Progenitor cell of endocrine pancreas (in vitro differentiated cells): ENCODE results near the gene PLAAT3. TPM values are rescaled to one million over a fixed set of nuclear protein-coding genes. Genes with fewer than 3 reads are reported as not detected.

ENCODE experiments used
- DNase-seq: peaks from one replicate; pipeline ENCODE4 v3.0.0; 2021; ENCODE audit warnings: low spot score; ENCODE audit not compliant: unreplicated experiment
- H3K27ac Mint-ChIP-seq: 2 replicates; pipeline ENCODE4 v1.8.0; 2021; ENCODE audit warnings: mild to moderate bottlenecking, moderate library complexity, mixed read lengths
- H3K27me3 Mint-ChIP-seq: 2 replicates; pipeline ENCODE4 v1.8.0; 2021; ENCODE audit warnings: mixed read lengths
- H3K36me3 Mint-ChIP-seq: 2 replicates; pipeline ENCODE4 v1.8.0; 2022; ENCODE audit warnings: mixed read lengths; ENCODE audit not compliant: insufficient read depth
- H3K4me1 Mint-ChIP-seq: 2 replicates; pipeline ENCODE4 v1.8.0; 2021; ENCODE audit warnings: low read depth, mixed read lengths
- H3K4me3 Mint-ChIP-seq: 2 replicates; pipeline ENCODE4 v1.8.0; 2021; ENCODE audit warnings: low read depth, mild to moderate bottlenecking, moderate library complexity, mixed read lengths
- H3K9me3 Mint-ChIP-seq: 2 replicates; pipeline ENCODE4 v1.8.0; 2021; ENCODE audit warnings: low read depth, mixed read lengths
- total RNA-seq: library from RNA; stranded (reverse); gene quantifications from 2 replicates; pipeline ENCODE4 v1.2.1, GENCODE V29; 2021
- TF ChIP-seq, protein P1 (sequence below): fragments of 200-600 bp; sonication (generic); IDR thresholded peaks from one replicate; pipeline ENCODE4 v1.5.0; 2021; ENCODE audit warnings: antibody characterized with exemption, mild to moderate bottlenecking; ENCODE audit not compliant: unreplicated experiment

Gene PLAAT3
- total RNA-seq, 1 donor from 2014 or later: 46.3 TPM

DNA sequence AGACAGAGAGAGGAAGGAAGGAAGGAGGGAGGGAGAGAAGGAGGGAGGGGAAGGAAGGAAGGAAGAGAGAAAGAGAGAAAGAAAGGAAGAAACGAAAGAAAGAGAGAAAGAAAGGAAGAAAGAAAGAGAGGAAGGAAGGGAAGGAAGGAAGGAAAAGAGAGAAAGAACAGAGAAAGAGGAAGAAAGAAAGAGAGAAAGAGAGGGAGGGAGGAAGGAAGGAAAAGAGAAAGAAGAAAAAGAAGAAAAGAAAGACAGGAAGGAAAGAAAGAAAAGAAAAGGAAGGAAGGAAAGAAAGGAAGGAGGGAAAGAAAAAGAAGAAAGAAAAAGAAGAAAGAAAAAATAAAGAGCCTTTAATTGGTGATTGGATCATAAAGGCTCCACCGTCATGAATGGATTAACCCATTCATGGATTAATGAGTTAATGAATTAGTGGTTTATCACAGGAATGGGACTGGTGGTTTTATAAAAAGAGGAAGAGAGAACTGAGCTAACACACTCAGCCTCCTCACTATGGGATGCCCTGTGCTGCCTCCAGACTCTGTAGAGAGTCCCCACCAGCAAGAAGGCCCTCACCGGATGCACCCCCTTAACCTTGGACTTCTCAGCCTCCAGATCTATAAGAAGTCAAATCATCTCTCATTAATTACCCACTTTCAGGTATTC lies 42.1 kb downstream of the PLAAT3 start:
- Mint-ChIP-seq H3K27me3 (no peaks in the 10 kb centered on the region), H3K27ac (no peak overlapping the region), H3K36me3 (peaks cover 23% of the 10 kb centered on the region), H3K4me1 (peaks cover 21% of the 10 kb centered on the region), H3K9me3 (no peaks in the 10 kb centered on the region), H3K4me3 (no peak overlapping the region)
- TF ChIP-seq, protein P1, sequence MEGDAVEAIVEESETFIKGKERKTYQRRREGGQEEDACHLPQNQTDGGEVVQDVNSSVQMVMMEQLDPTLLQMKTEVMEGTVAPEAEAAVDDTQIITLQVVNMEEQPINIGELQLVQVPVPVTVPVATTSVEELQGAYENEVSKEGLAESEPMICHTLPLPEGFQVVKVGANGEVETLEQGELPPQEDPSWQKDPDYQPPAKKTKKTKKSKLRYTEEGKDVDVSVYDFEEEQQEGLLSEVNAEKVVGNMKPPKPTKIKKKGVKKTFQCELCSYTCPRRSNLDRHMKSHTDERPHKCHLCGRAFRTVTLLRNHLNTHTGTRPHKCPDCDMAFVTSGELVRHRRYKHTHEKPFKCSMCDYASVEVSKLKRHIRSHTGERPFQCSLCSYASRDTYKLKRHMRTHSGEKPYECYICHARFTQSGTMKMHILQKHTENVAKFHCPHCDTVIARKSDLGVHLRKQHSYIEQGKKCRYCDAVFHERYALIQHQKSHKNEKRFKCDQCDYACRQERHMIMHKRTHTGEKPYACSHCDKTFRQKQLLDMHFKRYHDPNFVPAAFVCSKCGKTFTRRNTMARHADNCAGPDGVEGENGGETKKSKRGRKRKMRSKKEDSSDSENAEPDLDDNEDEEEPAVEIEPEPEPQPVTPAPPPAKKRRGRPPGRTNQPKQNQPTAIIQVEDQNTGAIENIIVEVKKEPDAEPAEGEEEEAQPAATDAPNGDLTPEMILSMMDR: no peak
- no peak for DNase-seq

DNA sequence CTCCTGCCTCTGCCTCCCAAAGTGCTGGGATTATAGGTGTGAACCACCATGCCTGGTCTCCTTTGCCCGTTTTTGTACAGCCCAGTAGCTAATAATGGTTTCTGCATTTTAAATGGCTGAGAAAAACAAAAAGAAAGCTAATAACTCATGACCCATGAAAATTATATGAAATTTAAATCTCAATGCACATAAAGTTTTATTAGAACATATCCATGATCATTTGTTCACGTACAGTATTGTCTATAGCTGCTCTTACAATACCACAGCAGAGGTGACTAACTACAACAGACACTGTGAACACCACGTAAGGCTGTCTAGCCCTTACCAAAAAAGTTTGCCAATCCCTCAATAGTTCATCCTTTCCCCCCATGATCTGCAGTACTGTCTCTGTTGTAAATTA lies 44.7 kb downstream of the PLAAT3 start:
- Mint-ChIP-seq H3K36me3 (peaks cover 13% of the 10 kb centered on the region), H3K27me3 (no peaks in the 10 kb centered on the region), H3K27ac (no peak overlapping the region), H3K9me3 (no peaks in the 10 kb centered on the region), H3K4me1 (peaks cover 19% of the 10 kb centered on the region), H3K4me3 (no peak overlapping the region)
- TF ChIP-seq, protein P1: no peak
- no peak for DNase-seq

DNA sequence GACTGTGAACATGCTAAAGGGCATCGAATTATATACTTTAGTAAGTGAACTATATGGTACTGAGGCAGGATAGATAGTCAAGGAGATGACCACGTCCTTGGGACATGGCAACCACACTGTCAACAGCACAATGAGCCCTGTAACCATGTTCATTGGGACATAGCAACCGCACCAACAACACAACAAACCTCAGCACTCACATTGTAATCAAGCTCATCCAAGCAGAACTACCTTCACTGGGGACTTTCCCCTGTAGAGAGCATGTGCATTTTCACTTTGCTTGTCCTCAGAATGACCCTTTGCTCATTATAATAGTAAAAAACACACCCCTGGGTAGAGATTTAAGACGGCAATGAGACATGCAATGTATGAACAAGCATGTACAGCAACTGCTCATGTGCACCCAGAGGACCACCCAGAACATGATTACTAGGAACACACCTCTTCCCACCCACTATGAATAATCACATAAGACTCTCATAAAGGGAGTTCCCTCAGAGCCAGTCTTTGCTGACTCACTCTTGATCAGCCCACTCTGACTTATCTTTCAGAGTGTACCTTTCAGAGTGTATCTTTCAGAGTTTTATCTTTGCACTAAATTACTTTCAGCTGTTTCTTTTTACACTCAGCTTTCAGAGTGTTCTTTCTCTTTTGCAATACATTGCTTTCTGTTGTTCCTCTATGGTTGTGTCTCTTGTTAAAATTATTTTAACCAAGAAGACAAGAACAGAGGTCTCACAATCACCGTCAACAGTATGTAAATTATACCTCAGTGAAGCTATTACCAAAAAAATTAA lies 47.0 kb downstream of the PLAAT3 start:
- no peaks in the 10 kb centered on the region for H3K9me3 Mint-ChIP-seq
- H3K4me3 Mint-ChIP-seq: no peak overlapping the region
- H3K27ac Mint-ChIP-seq: peak overlapping the region; percentile 73
- DNase-seq: no peak
- TF ChIP-seq, protein P1: no peak
- H3K4me1 Mint-ChIP-seq: peaks cover 16% of the 10 kb centered on the region
- no peaks in the 10 kb centered on the region for H3K27me3 Mint-ChIP-seq
- no peaks in the 10 kb centered on the region for H3K36me3 Mint-ChIP-seq

DNA sequence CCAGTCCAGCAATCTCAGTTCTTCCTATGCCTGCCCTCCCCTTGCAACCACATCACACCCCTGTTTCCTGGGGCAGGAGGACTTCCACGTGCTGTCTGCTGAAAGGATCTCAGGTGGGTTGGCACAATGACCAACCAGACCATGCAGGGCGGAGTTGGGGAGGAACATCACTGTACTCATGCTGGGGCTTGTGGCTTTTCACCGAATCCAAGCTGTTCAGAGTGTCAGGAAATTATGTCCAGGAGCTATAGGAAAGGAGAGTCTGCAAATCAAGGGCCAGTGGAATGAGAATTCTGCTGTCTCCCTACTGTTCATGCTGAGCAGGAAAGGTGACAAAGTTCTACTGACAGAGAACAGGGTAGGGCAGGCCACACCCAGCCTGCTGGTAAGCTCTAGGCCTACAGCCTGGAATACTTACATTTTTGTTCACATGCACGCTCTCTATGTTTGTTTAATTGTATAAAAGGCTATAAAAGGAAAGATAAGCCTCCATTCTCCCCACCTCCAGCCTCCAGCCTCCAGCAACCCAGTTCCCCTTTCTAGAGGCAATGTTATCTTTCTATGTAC lies 49.4 kb downstream of the PLAAT3 start:
- Mint-ChIP-seq H3K36me3 (no peaks in the 10 kb centered on the region), H3K4me1 (peaks cover 16% of the 10 kb centered on the region), H3K27me3 (no peaks in the 10 kb centered on the region), H3K27ac (no peak overlapping the region), H3K4me3 (no peak overlapping the region), H3K9me3 (no peaks in the 10 kb centered on the region)
- TF ChIP-seq, protein P1: no peak
- DNase-seq: no peak

DNA sequence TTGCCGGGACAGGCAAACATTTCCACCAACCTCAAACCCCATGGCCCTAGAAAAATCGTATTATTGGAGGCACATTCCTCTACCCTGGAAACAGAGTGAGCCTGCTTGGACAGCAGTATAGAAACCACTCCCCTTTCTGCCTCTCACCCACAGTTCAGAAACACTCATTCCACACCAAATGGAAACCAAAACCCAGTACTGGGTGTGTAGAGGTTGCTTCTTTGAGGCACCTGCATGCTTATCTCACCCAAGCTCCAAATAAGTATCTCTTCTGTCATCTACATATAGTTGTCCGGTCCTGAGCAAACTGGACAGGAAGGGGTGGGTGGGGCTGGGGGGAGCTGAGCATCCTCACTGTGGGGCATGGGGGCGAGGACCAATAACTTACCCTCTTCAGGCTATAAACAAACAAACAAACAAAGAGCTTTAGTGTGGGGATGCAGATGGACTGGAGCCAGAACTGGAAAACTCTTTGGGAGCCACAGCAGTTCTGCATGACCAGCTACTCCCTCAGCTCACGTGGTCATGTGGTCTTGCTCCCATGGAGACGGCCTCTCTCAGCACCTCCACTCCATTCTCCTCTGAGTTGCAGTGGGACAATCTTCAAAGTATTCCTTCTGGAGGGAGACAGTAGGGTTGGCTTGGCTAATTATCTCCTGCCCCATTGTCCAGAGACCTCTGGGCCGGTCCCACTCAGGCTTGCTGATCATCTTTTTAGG lies 50.0 kb downstream of the PLAAT3 start:
- Mint-ChIP-seq H3K4me3 (no peak overlapping the region), H3K9me3 (no peaks in the 10 kb centered on the region), H3K27me3 (no peaks in the 10 kb centered on the region), H3K27ac (no peak overlapping the region), H3K4me1 (peaks cover 16% of the 10 kb centered on the region), H3K36me3 (no peaks in the 10 kb centered on the region)
- TF ChIP-seq, protein P1: no peak
- DNase-seq: no peak
